ENCODE measurements around the gene PTEN.

DNA sequence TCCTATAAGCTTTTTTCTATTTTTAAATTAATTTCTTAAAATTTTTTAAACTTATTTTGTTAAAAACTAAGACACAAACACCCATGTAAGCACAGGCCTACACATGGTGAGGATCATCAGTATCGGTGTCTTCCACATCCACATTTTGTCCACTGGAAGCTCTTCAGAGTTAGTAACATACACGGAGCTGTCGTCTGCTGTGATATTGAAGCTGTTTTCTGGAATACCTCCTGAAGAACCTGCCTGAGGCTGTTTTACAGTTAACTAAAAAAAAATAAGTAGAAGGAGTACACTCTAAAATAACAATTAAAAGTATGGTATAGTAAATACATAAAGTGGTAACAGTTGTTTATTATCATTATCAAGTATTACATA, 17.8 kb upstream of the PTEN start:
- TF ChIP-seq EP300 (IDR thresholded peaks at IDR 0.05) (no peak), POLR2A (IDR thresholded peaks at IDR 0.05) (no peak)
- TF ChIP-seq, protein P1, sequence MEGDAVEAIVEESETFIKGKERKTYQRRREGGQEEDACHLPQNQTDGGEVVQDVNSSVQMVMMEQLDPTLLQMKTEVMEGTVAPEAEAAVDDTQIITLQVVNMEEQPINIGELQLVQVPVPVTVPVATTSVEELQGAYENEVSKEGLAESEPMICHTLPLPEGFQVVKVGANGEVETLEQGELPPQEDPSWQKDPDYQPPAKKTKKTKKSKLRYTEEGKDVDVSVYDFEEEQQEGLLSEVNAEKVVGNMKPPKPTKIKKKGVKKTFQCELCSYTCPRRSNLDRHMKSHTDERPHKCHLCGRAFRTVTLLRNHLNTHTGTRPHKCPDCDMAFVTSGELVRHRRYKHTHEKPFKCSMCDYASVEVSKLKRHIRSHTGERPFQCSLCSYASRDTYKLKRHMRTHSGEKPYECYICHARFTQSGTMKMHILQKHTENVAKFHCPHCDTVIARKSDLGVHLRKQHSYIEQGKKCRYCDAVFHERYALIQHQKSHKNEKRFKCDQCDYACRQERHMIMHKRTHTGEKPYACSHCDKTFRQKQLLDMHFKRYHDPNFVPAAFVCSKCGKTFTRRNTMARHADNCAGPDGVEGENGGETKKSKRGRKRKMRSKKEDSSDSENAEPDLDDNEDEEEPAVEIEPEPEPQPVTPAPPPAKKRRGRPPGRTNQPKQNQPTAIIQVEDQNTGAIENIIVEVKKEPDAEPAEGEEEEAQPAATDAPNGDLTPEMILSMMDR (IDR thresholded peaks at IDR 0.05) = no peak

All from sigmoid colon (tissue), 4 donors.